Measurements from ENCODE around the gene OR10A6.

DNA sequence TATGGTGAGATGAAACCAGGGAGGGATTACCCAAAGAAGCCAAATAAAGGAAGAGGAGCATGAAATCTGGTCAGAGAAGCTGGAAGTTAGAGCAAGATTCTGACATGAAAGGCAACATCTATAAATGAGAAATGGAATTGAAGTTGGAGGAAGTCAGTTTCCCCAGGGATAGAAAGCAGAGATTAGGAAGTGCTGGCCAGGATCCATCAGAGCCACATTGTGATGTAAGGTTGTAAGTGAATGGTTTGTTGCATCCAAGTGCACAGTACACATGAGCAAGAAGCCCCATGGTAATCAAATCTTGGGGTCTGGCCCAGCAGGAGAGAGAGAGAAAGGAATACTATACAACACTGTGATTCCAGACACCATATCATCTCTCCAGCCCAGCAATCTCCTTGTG, 40.8 kb upstream of the OR10A6 start:
- TF ChIP-seq, protein P1, sequence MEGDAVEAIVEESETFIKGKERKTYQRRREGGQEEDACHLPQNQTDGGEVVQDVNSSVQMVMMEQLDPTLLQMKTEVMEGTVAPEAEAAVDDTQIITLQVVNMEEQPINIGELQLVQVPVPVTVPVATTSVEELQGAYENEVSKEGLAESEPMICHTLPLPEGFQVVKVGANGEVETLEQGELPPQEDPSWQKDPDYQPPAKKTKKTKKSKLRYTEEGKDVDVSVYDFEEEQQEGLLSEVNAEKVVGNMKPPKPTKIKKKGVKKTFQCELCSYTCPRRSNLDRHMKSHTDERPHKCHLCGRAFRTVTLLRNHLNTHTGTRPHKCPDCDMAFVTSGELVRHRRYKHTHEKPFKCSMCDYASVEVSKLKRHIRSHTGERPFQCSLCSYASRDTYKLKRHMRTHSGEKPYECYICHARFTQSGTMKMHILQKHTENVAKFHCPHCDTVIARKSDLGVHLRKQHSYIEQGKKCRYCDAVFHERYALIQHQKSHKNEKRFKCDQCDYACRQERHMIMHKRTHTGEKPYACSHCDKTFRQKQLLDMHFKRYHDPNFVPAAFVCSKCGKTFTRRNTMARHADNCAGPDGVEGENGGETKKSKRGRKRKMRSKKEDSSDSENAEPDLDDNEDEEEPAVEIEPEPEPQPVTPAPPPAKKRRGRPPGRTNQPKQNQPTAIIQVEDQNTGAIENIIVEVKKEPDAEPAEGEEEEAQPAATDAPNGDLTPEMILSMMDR (conservative IDR thresholded peaks at IDR 0.05 in 1 of 2, IDR thresholded peaks at IDR 0.05 in 1 of 2; ENCODE audit: low read depth in 1 of 2, low read length in 2 of 2): no peak
- no peak for TF ChIP-seq EZH2 (IDR thresholded peaks at IDR 0.05; ENCODE audit: low read length, missing control alignments)

Measured in fibroblast of lung (primary cell).